ENCODE measurements around the gene RNF121. TPM values are rescaled to one million over a fixed set of nuclear protein-coding genes. Genes with fewer than 3 reads are reported as not detected.
A peak's percentile ranks its signal among the peaks of the same experiment; 100 is the strongest.

RNF121 gene
- total and polyA plus RNA-seq, 2 of the 13 experiments (the other 11 are each of a cell fraction or from before 2014, with no cell fraction given) = 28.6 to 44.3 TPM

GRCh38 chr11:71948314-71949027 lies 19.6 kb downstream of the RNF121 start (continued):
- TF ChIP-seq THAP8 (CRISPR knock-in tag; IDR thresholded peaks at IDR 0.05; ENCODE audit: borderline replicate concordance) (no peak), GATAD2A (CRISPR knock-in tag; IDR thresholded peaks at IDR 0.05) (peak; percentile 46), KAT7 (CRISPR knock-in tag; IDR thresholded peaks at IDR 0.05; ENCODE audit: borderline replicate concordance) (no peak), MAX (IDR thresholded peaks at IDR 0.05) (peak; percentile 46), ADNP (CRISPR knock-in tag; IDR thresholded peaks at IDR 0.05) (peak; percentile 75; the same call in 1 of the 2 replicates), FOSL1 (CRISPR knock-in tag; IDR thresholded peaks at IDR 0.05; ENCODE audit: borderline replicate concordance) (no peak), NR2C2 (CRISPR knock-in tag; IDR thresholded peaks at IDR 0.05; ENCODE audit: borderline replicate concordance) (0 out of 2 replicates have a peak, but pooled peaks have one; percentile 55), ZGPAT (CRISPR knock-in tag; IDR thresholded peaks at IDR 0.05) (no peak), PHF21A (CRISPR knock-in tag; IDR thresholded peaks at IDR 0.05) (peak; percentile 55; the same call in 1 of the 2 replicates), ZNF362 (CRISPR knock-in tag; IDR thresholded peaks at IDR 0.05; ENCODE audit: borderline replicate concordance) (peak; percentile 99), FOXK1 (CRISPR knock-in tag; IDR thresholded peaks at IDR 0.05; ENCODE audit: borderline replicate concordance, low read depth) (peak; percentile 13; the same call in 1 of the 2 replicates), TGIF2 (CRISPR knock-in tag; IDR thresholded peaks at IDR 0.05) (peak; percentile 44; the same call in 1 of the 2 replicates), RXRA (CRISPR knock-in tag; IDR thresholded peaks at IDR 0.05) (0 out of 2 replicates have a peak, but pooled peaks have one; percentile 32), ZNF816 (CRISPR knock-in tag; IDR thresholded peaks at IDR 0.05; ENCODE audit: borderline replicate concordance) (0 out of 2 replicates have a peak, but pooled peaks have one; percentile 46), TFAP4 (IDR thresholded peaks at IDR 0.05; ENCODE audit: borderline replicate concordance, low read depth) (peak; percentile 99), ZNF225 (CRISPR knock-in tag; IDR thresholded peaks at IDR 0.05) (no peak)
- TF ChIP-seq, protein P1, sequence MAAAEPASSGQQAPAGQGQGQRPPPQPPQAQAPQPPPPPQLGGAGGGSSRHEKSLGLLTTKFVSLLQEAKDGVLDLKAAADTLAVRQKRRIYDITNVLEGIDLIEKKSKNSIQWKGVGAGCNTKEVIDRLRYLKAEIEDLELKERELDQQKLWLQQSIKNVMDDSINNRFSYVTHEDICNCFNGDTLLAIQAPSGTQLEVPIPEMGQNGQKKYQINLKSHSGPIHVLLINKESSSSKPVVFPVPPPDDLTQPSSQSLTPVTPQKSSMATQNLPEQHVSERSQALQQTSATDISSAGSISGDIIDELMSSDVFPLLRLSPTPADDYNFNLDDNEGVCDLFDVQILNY (CRISPR knock-in tag; conservative IDR thresholded peaks at IDR 0.05) = no peak
- TF ChIP-seq, protein P2, sequence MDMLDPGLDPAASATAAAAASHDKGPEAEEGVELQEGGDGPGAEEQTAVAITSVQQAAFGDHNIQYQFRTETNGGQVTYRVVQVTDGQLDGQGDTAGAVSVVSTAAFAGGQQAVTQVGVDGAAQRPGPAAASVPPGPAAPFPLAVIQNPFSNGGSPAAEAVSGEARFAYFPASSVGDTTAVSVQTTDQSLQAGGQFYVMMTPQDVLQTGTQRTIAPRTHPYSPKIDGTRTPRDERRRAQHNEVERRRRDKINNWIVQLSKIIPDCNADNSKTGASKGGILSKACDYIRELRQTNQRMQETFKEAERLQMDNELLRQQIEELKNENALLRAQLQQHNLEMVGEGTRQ (IDR thresholded peaks at IDR 0.05; ENCODE audit: low read depth, low read length) = no peak
- TF ChIP-seq, protein P2 (CRISPR knock-in tag; IDR thresholded peaks at IDR 0.05; ENCODE audit: borderline replicate concordance) = no peak

Measured in HepG2 (cell line).